T follicular helper cell (primary cell): ENCODE data around the gene OR6Q1.

Experiments
- DNase-seq: peaks from one replicate; pipeline ENCODE4 v3.0.0-alpha.2; 2020; ENCODE audit warnings: low read depth

OR6Q1 gene

GRCh38 chr11:58058276-58059006, 27.7 kb downstream of the OR6Q1 start:
- DNase-seq = no peak

GRCh38 chr11:58059007-58059350, 28.2 kb downstream of the OR6Q1 start:
- no peak for DNase-seq

- no peak for DNase-seq
Observed at GRCh38 chr11:58060535-58060934, 29.8 kb downstream of the OR6Q1 start.

- DNase-seq = no peak
Observed at GRCh38 chr11:58060939-58061672, 30.4 kb downstream of the OR6Q1 start.

GRCh38 chr11:58061813-58062212, 31.1 kb downstream of the OR6Q1 start:
- no peak for DNase-seq

- no peak for DNase-seq
Observed at GRCh38 chr11:58067685-58068084, 36.9 kb downstream of the OR6Q1 start.

- DNase-seq = no peak
Observed at GRCh38 chr11:58068655-58069054, 37.9 kb downstream of the OR6Q1 start.

- no peak for DNase-seq
Observed at GRCh38 chr11:58070585-58070984, 39.8 kb downstream of the OR6Q1 start.

GRCh38 chr11:58075781-58076180, 45.0 kb downstream of the OR6Q1 start:
- no peak for DNase-seq
